OCI-LY1 (cell line): ENCODE data around the gene TRIM14.

ENCODE experiments used
- H2AFZ ChIP-seq: fragments of 200-600 bp; sonication (generic), shearing (Covaris generic); 2 replicates; pipeline ENCODE4 v1.6.0; 2014; ENCODE audit warnings: antibody characterized with exemption, mild to moderate bottlenecking, low read length
- H3F3A ChIP-seq: fragments of 200-600 bp; sonication (generic), shearing (Covaris generic); 2 replicates; pipeline ENCODE4 v1.6.0; 2014; ENCODE audit warnings: mild to moderate bottlenecking, antibody characterized with exemption, low read length, moderate library complexity; ENCODE audit not compliant: insufficient read depth
- H3K27ac ChIP-seq: fragments of 200-600 bp; sonication (generic); 2 replicates; pipeline ENCODE4 v1.5.1; 2014; ENCODE audit warnings: low read length, mixed run types, mild to moderate bottlenecking, low read depth; ENCODE audit not compliant: poor library complexity, severe bottlenecking
- H3K27me3 ChIP-seq: fragments of 200-600 bp; sonication (generic); 2 replicates; pipeline ENCODE4 v1.6.0; 2014; ENCODE audit warnings: antibody characterized with exemption, mild to moderate bottlenecking, low read length, moderate library complexity; ENCODE audit not compliant: insufficient read depth
- H3K36me3 ChIP-seq: fragments of 200-600 bp; sonication (generic); 2 replicates; pipeline ENCODE4 v1.6.1; 2014; ENCODE audit warnings: mild to moderate bottlenecking, antibody characterized with exemption, low read length, moderate library complexity, mixed read lengths; ENCODE audit not compliant: insufficient read depth
- H3K4me1 ChIP-seq: fragments of 200-600 bp; sonication (generic); 2 replicates; pipeline ENCODE4 v1.5.1; 2014; ENCODE audit warnings: mild to moderate bottlenecking, low read length, moderate library complexity; ENCODE audit not compliant: insufficient read depth, severe bottlenecking
- H3K4me2 ChIP-seq: fragments of 200-600 bp; sonication (generic), shearing (Covaris generic); 2 replicates; pipeline ENCODE4 v1.6.1; 2014; ENCODE audit warnings: low read length
- H3K4me3 ChIP-seq: fragments of 200-600 bp; sonication (generic); 2 replicates; pipeline ENCODE4 v1.5.1; 2014; ENCODE audit warnings: low read length, low read depth, mild to moderate bottlenecking, mixed read lengths; ENCODE audit not compliant: poor library complexity, severe bottlenecking
- H3K79me2 ChIP-seq: fragments of 200-600 bp; shearing (Covaris generic); 2 replicates; pipeline ENCODE4 v1.6.1; 2016; ENCODE audit warnings: mixed run types, low read length, mixed read lengths; ENCODE audit not compliant: insufficient read depth
- H3K9ac ChIP-seq: fragments of 200-600 bp; sonication (generic), shearing (Covaris generic); 2 replicates; pipeline ENCODE4 v1.6.1; 2014; ENCODE audit warnings: mild to moderate bottlenecking, low read length, mixed read lengths
- H3K9me2 ChIP-seq: fragments of 200-600 bp; sonication (generic), shearing (Covaris generic); 2 replicates; pipeline ENCODE4 v1.6.1; 2014; ENCODE audit warnings: low read depth, mild to moderate bottlenecking, low read length, mixed read lengths
- H3K9me3 ChIP-seq: fragments of 200-600 bp; shearing (Covaris generic); 2 replicates; pipeline ENCODE4 v1.6.1; 2014; ENCODE audit warnings: low read length, mixed read lengths
- H4K20me1 ChIP-seq: fragments of 200-600 bp; sonication (generic), shearing (Covaris generic); 2 replicates; pipeline ENCODE4 v1.6.0; 2016; ENCODE audit warnings: mild to moderate bottlenecking, low read length; ENCODE audit not compliant: insufficient read depth
- EZH2 ChIP-seq: fragments of 200-600 bp; sonication (generic), shearing (Covaris generic); IDR thresholded peaks from 2 replicates; pipeline ENCODE4 v1.8.0; 2017; ENCODE audit warnings: borderline replicate concordance, mixed run types, mild to moderate bottlenecking, antibody characterized with exemption, low read length, moderate library complexity, mixed read lengths
- TF ChIP-seq, protein P1 (sequence below): fragments of 200-600 bp; sonication (generic), shearing (Covaris generic); IDR thresholded peaks from 2 replicates; pipeline ENCODE4 v1.5.1; 2017; ENCODE audit warnings: mild to moderate bottlenecking, antibody characterized with exemption, low read length, moderate library complexity, mixed read lengths

Gene TRIM14

GRCh38 chr9:98070704-98071103 lies 48.3 kb downstream of the TRIM14 start:
- Histone ChIP-seq H3K9ac (no peak overlapping the region), H3K79me2 (no peaks in the 10 kb centered on the region), H3K36me3 (peaks cover 25% of the 10 kb centered on the region), H4K20me1 (no peaks in the 10 kb centered on the region), H3K9me3 (no peaks in the 10 kb centered on the region), H3K27ac (no peak overlapping the region), H3K9me2 (no peaks in the 10 kb centered on the region), H2AFZ (no peak overlapping the region), H3K4me2 (no peak overlapping the region), H3K27me3 (no peaks in the 10 kb centered on the region), H3K4me3 (no peak overlapping the region), H3F3A (no peaks in the 10 kb centered on the region), H3K4me1 (peaks cover 18% of the 10 kb centered on the region)
- TF ChIP-seq EZH2 = no peak
- TF ChIP-seq, protein P1, sequence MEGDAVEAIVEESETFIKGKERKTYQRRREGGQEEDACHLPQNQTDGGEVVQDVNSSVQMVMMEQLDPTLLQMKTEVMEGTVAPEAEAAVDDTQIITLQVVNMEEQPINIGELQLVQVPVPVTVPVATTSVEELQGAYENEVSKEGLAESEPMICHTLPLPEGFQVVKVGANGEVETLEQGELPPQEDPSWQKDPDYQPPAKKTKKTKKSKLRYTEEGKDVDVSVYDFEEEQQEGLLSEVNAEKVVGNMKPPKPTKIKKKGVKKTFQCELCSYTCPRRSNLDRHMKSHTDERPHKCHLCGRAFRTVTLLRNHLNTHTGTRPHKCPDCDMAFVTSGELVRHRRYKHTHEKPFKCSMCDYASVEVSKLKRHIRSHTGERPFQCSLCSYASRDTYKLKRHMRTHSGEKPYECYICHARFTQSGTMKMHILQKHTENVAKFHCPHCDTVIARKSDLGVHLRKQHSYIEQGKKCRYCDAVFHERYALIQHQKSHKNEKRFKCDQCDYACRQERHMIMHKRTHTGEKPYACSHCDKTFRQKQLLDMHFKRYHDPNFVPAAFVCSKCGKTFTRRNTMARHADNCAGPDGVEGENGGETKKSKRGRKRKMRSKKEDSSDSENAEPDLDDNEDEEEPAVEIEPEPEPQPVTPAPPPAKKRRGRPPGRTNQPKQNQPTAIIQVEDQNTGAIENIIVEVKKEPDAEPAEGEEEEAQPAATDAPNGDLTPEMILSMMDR = no peak

GRCh38 chr9:98069551-98069950 lies 49.5 kb downstream of the TRIM14 start:
- H4K20me1 ChIP-seq = no peaks in the 10 kb centered on the region
- H3K27me3 ChIP-seq = no peaks in the 10 kb centered on the region
- TF ChIP-seq, protein P1 = no peak
- no peak for TF ChIP-seq EZH2
- no peaks in the 10 kb centered on the region for H3K9me2 ChIP-seq
- no peaks in the 10 kb centered on the region for H3K9me3 ChIP-seq
- no peak overlapping the region for H3K9ac ChIP-seq
- no peak overlapping the region for H3K27ac ChIP-seq
- no peak overlapping the region for H3K4me2 ChIP-seq
- no peak overlapping the region for H3K4me3 ChIP-seq
- peaks cover 6% of the 10 kb centered on the region for H3K4me1 ChIP-seq
- H3K79me2 ChIP-seq = no peaks in the 10 kb centered on the region
- H3F3A ChIP-seq = no peaks in the 10 kb centered on the region
- H3K36me3 ChIP-seq = peaks cover 34% of the 10 kb centered on the region
- no peak overlapping the region for H2AFZ ChIP-seq

DNA sequence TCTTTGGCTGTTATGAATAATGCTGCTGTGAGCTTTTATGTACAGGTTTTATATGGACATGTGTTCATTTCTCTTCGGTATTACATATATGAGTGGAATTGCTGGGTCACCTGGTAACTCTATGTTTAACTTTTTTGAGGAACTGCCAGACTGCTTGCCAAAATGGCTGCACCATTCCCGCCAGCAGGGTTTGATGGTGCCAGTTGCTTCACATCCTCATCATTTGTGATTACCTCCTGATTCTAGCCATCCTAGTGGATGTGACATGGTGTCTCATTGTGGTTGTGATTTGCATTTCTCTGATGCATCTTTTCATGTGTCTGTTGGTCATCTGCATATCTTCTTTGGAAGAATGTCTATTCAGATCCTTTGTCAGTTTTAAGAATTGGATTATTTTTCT lies 51.8 kb downstream of the TRIM14 start:
- H3K9me2 ChIP-seq = no peaks in the 10 kb centered on the region
- H3K4me2 ChIP-seq = no peak overlapping the region
- no peak overlapping the region for H3K4me3 ChIP-seq
- no peak overlapping the region for H3K27ac ChIP-seq
- H4K20me1 ChIP-seq = no peaks in the 10 kb centered on the region
- no peaks in the 10 kb centered on the region for H3F3A ChIP-seq
- no peak for TF ChIP-seq EZH2
- TF ChIP-seq, protein P1 = no peak
- no peaks in the 10 kb centered on the region for H3K79me2 ChIP-seq
- H3K4me1 ChIP-seq = no peaks in the 10 kb centered on the region
- peaks cover 46% of the 10 kb centered on the region for H3K36me3 ChIP-seq
- no peaks in the 10 kb centered on the region for H3K9me3 ChIP-seq
- H3K9ac ChIP-seq = no peak overlapping the region
- H2AFZ ChIP-seq = no peak overlapping the region
- H3K27me3 ChIP-seq = no peaks in the 10 kb centered on the region
